Natural killer cell (primary cell): ENCODE data around the gene MYO1F. TPM values are rescaled to one million over a fixed set of nuclear protein-coding genes. Genes with fewer than 3 reads are reported as not detected.

ENCODE experiments used
- ATAC-seq, 3 donors: fragments of 150-1000 bp in 2 of 3; fragments of 200-7000 bp in 1 of 3; cut with Tn5 transposase; 1 replicate in 1 of 3; 2 replicates in 2 of 3; pipeline ENCODE4 v1.10.0; 2021; ENCODE audit warnings: mild to moderate bottlenecking in 2 of 3, moderate library complexity in 2 of 3
- DNase-seq, 2 donors: peaks; one replicate each; pipeline versions ENCODE4 v3.0.0 to v3.0.0-alpha.2; 2013 to 2021; ENCODE audit warnings: mixed read lengths in 1 of 2
- H3K27ac ChIP-seq: one replicate; pipeline ENCODE4 v1.5.1; 2013; ENCODE audit warnings: mild to moderate bottlenecking, low read length
- H3K27me3 ChIP-seq: one replicate; pipeline ENCODE4 v1.6.1; 2013; ENCODE audit warnings: low read length; ENCODE audit not compliant: control insufficient read depth, insufficient read depth
- H3K36me3 ChIP-seq: one replicate; pipeline ENCODE4 v1.6.1; 2013; ENCODE audit warnings: low read length; ENCODE audit not compliant: control insufficient read depth, insufficient read depth
- H3K4me1 ChIP-seq: one replicate; pipeline ENCODE4 v1.6.1; 2013; ENCODE audit warnings: low read length; ENCODE audit not compliant: control insufficient read depth, insufficient read depth
- H3K4me3 ChIP-seq: one replicate; pipeline ENCODE4 v1.5.1; 2013; ENCODE audit warnings: low read length
- H3K9me3 ChIP-seq: one replicate; pipeline ENCODE4 v1.6.1; 2013; ENCODE audit warnings: low read length; ENCODE audit not compliant: control insufficient read depth, insufficient read depth
- H3K27ac Mint-ChIP-seq, 2 donors: one replicate each; pipeline ENCODE4 v1.8.0; 2022; ENCODE audit warnings: mild to moderate bottlenecking in 2 of 2, mixed read lengths in 2 of 2, moderate library complexity in 1 of 2
- H3K27me3 Mint-ChIP-seq, 2 donors: one replicate each; pipeline ENCODE4 v1.8.0; 2022; ENCODE audit warnings: low read depth in 2 of 2, mixed read lengths in 2 of 2
- H3K36me3 Mint-ChIP-seq: one replicate; pipeline ENCODE4 v1.8.0; 2022; ENCODE audit warnings: mixed read lengths
- H3K4me1 Mint-ChIP-seq, 2 donors: one replicate each; pipeline ENCODE4 v1.8.0; 2022; ENCODE audit warnings: mixed read lengths in 2 of 2
- H3K4me3 Mint-ChIP-seq: one replicate; pipeline ENCODE4 v1.8.0; 2022; ENCODE audit warnings: mild to moderate bottlenecking, moderate library complexity, mixed read lengths
- H3K9me3 Mint-ChIP-seq, 2 donors: one replicate each; pipeline ENCODE4 v1.8.0; 2022; ENCODE audit warnings: mixed read lengths in 2 of 2
- CTCF ChIP-seq: fragments of 200-600 bp; IDR thresholded peaks from one replicate; pipeline ENCODE4 v1.8.0; 2022; ENCODE audit warnings: antibody characterized with exemption
- WGBS: methylation state at CpG from one replicate; pipeline ENCODE4 v1.1.7; 2013; ENCODE audit warnings: missing lambda C conversion rate; ENCODE audit not compliant: insufficient coverage; 5-methylcytosine and 5-hydroxymethylcytosine counted together
- intact Hi-C: fragments of 100-400 bp; cut with micrococcal nuclease; formaldehyde crosslinking; loops from one replicate; pipeline ENCODE4 v1.14.2; 2022
- total RNA-seq, 4 donors: library from RNA; stranded (reverse); fragments of 120-200 nt in 1 of 4; gene quantifications; one replicate each; pipeline versions ENCODE4 v1.2.3 to v1.2.4, GENCODE V29; 2013 to 2022

Gene MYO1F
- total RNA-seq, 3 donors from 2014 or later (not counting 1 experiment from before 2014, with no cell fraction given), result 971 to 1,223 (median 1,014) TPM

- peak overlapping the region; percentile 32 for H3K4me3 Mint-ChIP-seq
- DNase-seq, result no peak
- peaks cover 8% of the 10 kb centered on the region for H3K36me3 Mint-ChIP-seq
- peak overlapping the region; percentile 36 to 93 for H3K27ac Mint-ChIP-seq
- Histone ChIP-seq H3K4me3 (no peak overlapping the region), H3K4me1 (peaks cover 34% of the 10 kb centered on the region), H3K9me3 (peaks cover 6% of the 10 kb centered on the region), H3K36me3 (peaks cover 15% of the 10 kb centered on the region), H3K27me3 (no peaks in the 10 kb centered on the region), H3K27ac (no peak overlapping the region)
- intact Hi-C loops, result no loop called here
- 98% methylated on average over 4 of the region's 4 CpGs for WGBS
- no peak for ATAC-seq
- no peak for TF ChIP-seq CTCF
- H3K27me3 Mint-ChIP-seq, result no peaks in the 10 kb centered on the region
- peaks cover 26 to 57% of the 10 kb centered on the region in 2 donors for H3K4me1 Mint-ChIP-seq
- H3K9me3 Mint-ChIP-seq, result no peaks in the 10 kb centered on the region
Measured at GRCh38 chr19:8607386-8607785, 30.1 kb upstream of the MYO1F start.

GRCh38 chr19:8605514-8605913, 28.3 kb upstream of the MYO1F start:
- H3K27ac Mint-ChIP-seq, result no peak overlapping the region
- H3K4me3 Mint-ChIP-seq, result no peak overlapping the region
- peaks cover 27 to 50% of the 10 kb centered on the region in 2 donors for H3K4me1 Mint-ChIP-seq
- Histone ChIP-seq H3K36me3 (peaks cover 22% of the 10 kb centered on the region), H3K27ac (no peak overlapping the region), H3K4me3 (no peak overlapping the region), H3K4me1 (peaks cover 21% of the 10 kb centered on the region), H3K27me3 (no peaks in the 10 kb centered on the region), H3K9me3 (peaks cover 6% of the 10 kb centered on the region)
- H3K36me3 Mint-ChIP-seq, result peaks cover 17% of the 10 kb centered on the region
- WGBS, result 96% methylated on average over 17 of the region's 17 CpGs
- intact Hi-C loops, result no loop called here
- no peak for TF ChIP-seq CTCF
- no peaks in the 10 kb centered on the region for H3K9me3 Mint-ChIP-seq
- no peaks in the 10 kb centered on the region for H3K27me3 Mint-ChIP-seq
- DNase-seq (no peak), ATAC-seq (no peak)

- Histone ChIP-seq H3K4me3 (no peak overlapping the region), H3K36me3 (peaks cover 32% of the 10 kb centered on the region), H3K9me3 (peaks cover 6% of the 10 kb centered on the region), H3K27ac (no peak overlapping the region), H3K4me1 (no peaks in the 10 kb centered on the region), H3K27me3 (no peaks in the 10 kb centered on the region)
- DNase-seq, result no peak
- TF ChIP-seq CTCF, result no peak
- H3K9me3 Mint-ChIP-seq, result no peaks in the 10 kb centered on the region
- intact Hi-C loops, result no loop called here
- no peak for ATAC-seq
- H3K4me3 Mint-ChIP-seq, result no peak overlapping the region
- peaks cover 17% of the 10 kb centered on the region for H3K36me3 Mint-ChIP-seq
- WGBS, result 97% methylated on average over 5 of the region's 5 CpGs
- peaks cover 4 to 16% of the 10 kb centered on the region in 2 donors for H3K4me1 Mint-ChIP-seq
- peak overlapping the region in 1 of 2 donors; percentile 62 for H3K27ac Mint-ChIP-seq
- no peaks in the 10 kb centered on the region for H3K27me3 Mint-ChIP-seq
Measured at GRCh38 chr19:8601796-8602195, 24.6 kb upstream of the MYO1F start.

GRCh38 chr19:8600816-8601215, 23.6 kb upstream of the MYO1F start:
- DNase-seq (no peak), ATAC-seq (no peak)
- Mint-ChIP-seq H3K27me3 (no peaks in the 10 kb centered on the region), H3K9me3 (no peaks in the 10 kb centered on the region), H3K4me3 (no peak overlapping the region), H3K4me1 (peaks cover 4 to 10% of the 10 kb centered on the region in 2 donors), H3K36me3 (peaks cover 17% of the 10 kb centered on the region), H3K27ac (no peak overlapping the region)
- no peak overlapping the region for H3K4me3 ChIP-seq
- intact Hi-C loops, result no loop called here
- H3K27ac ChIP-seq, result no peak overlapping the region
- H3K36me3 ChIP-seq, result peaks cover 37% of the 10 kb centered on the region
- TF ChIP-seq CTCF, result no peak
- peaks cover 6% of the 10 kb centered on the region for H3K9me3 ChIP-seq
- no peaks in the 10 kb centered on the region for H3K27me3 ChIP-seq
- 96% methylated on average over 16 of the region's 16 CpGs for WGBS
- H3K4me1 ChIP-seq, result no peaks in the 10 kb centered on the region
